ENCODE results near the gene CSRP1. TPM values are rescaled to one million over a fixed set of nuclear protein-coding genes. Genes with fewer than 3 reads are reported as not detected.
A peak's percentile ranks its signal among the peaks of the same experiment; 100 is the strongest.

The CSRP1 gene
- total RNA-seq, 1 donor, result 480 TPM

- H2AFZ ChIP-seq (ENCODE audit: low read length), result no peak overlapping the region
- H3K4me3 ChIP-seq (ENCODE audit: insufficient read depth, low read length), result no peak overlapping the region
- peak overlapping the region; percentile 100 for H3K27ac ChIP-seq (ENCODE audit: low read depth, low read length)
- peaks cover 61% of the 10 kb centered on the region for H3K4me1 ChIP-seq (ENCODE audit: insufficient read depth, low read length)
- H3K27me3 ChIP-seq (ENCODE audit: insufficient read depth, low read length), result no peaks in the 10 kb centered on the region
- no peak overlapping the region for H3K4me2 ChIP-seq (ENCODE audit: insufficient read depth, low read length)
- H4K20me1 ChIP-seq (ENCODE audit: insufficient read depth, low read length), result no peaks in the 10 kb centered on the region
- no peak for TF ChIP-seq CTCF (IDR thresholded peaks at IDR 0.05; ENCODE audit: extremely low read depth, low read depth, low read length)
- no peaks in the 10 kb centered on the region for H3K9me3 ChIP-seq (ENCODE audit: low read depth, low read length)
- H3K79me2 ChIP-seq (ENCODE audit: insufficient read depth, low read length), result no peaks in the 10 kb centered on the region
- DNase-seq (ENCODE audit: insufficient read length, low spot score, missing footprints), result no peak
- H3K36me3 ChIP-seq (ENCODE audit: insufficient read depth, low read length), result no peaks in the 10 kb centered on the region
These were observed 54.1 kb downstream of the CSRP1 start for GRCh38 chr1:201452866-201453265.

GRCh38 chr1:201450721-201451291, 56.1 kb downstream of the CSRP1 start:
- peak overlapping the region; percentile 85 for H3K27ac ChIP-seq (ENCODE audit: low read depth, low read length)
- no peaks in the 10 kb centered on the region for H4K20me1 ChIP-seq (ENCODE audit: insufficient read depth, low read length)
- no peaks in the 10 kb centered on the region for H3K9me3 ChIP-seq (ENCODE audit: low read depth, low read length)
- peaks cover 44% of the 10 kb centered on the region for H3K4me1 ChIP-seq (ENCODE audit: insufficient read depth, low read length)
- TF ChIP-seq CTCF (IDR thresholded peaks at IDR 0.05; ENCODE audit: extremely low read depth, low read depth, low read length), result no peak
- no peak overlapping the region for H3K4me3 ChIP-seq (ENCODE audit: insufficient read depth, low read length)
- no peaks in the 10 kb centered on the region for H3K27me3 ChIP-seq (ENCODE audit: insufficient read depth, low read length)
- DNase-seq (ENCODE audit: insufficient read length, low spot score, missing footprints), result peak; percentile 92
- H3K4me2 ChIP-seq (ENCODE audit: insufficient read depth, low read length), result peak overlapping the region; percentile 45
- no peaks in the 10 kb centered on the region for H3K36me3 ChIP-seq (ENCODE audit: insufficient read depth, low read length)
- peak overlapping the region; percentile 79 for H2AFZ ChIP-seq (ENCODE audit: low read length)
- H3K79me2 ChIP-seq (ENCODE audit: insufficient read depth, low read length), result no peaks in the 10 kb centered on the region

- H3K27ac ChIP-seq (ENCODE audit: low read depth, low read length), result peak overlapping the region; percentile 20
- H3K9me3 ChIP-seq (ENCODE audit: low read depth, low read length), result no peaks in the 10 kb centered on the region
- no peaks in the 10 kb centered on the region for H3K79me2 ChIP-seq (ENCODE audit: insufficient read depth, low read length)
- no peak overlapping the region for H3K4me2 ChIP-seq (ENCODE audit: insufficient read depth, low read length)
- no peaks in the 10 kb centered on the region for H4K20me1 ChIP-seq (ENCODE audit: insufficient read depth, low read length)
- H3K4me3 ChIP-seq (ENCODE audit: insufficient read depth, low read length), result no peak overlapping the region
- TF ChIP-seq CTCF (IDR thresholded peaks at IDR 0.05; ENCODE audit: extremely low read depth, low read depth, low read length), result no peak
- H2AFZ ChIP-seq (ENCODE audit: low read length), result peak overlapping the region; percentile 19
- H3K36me3 ChIP-seq (ENCODE audit: insufficient read depth, low read length), result no peaks in the 10 kb centered on the region
- DNase-seq (ENCODE audit: insufficient read length, low spot score, missing footprints), result no peak
- H3K27me3 ChIP-seq (ENCODE audit: insufficient read depth, low read length), result no peaks in the 10 kb centered on the region
- H3K4me1 ChIP-seq (ENCODE audit: insufficient read depth, low read length), result peaks cover 30% of the 10 kb centered on the region
These were observed 57.9 kb downstream of the CSRP1 start for GRCh38 chr1:201448990-201449389.

GRCh38 chr1:201447903-201448871, 58.7 kb downstream of the CSRP1 start:
- H3K27me3 ChIP-seq (ENCODE audit: insufficient read depth, low read length), result no peaks in the 10 kb centered on the region
- H2AFZ ChIP-seq (ENCODE audit: low read length), result peak overlapping the region; percentile 33
- no peaks in the 10 kb centered on the region for H4K20me1 ChIP-seq (ENCODE audit: insufficient read depth, low read length)
- H3K27ac ChIP-seq (ENCODE audit: low read depth, low read length), result peak overlapping the region; percentile 20
- H3K4me2 ChIP-seq (ENCODE audit: insufficient read depth, low read length), result no peak overlapping the region
- no peaks in the 10 kb centered on the region for H3K36me3 ChIP-seq (ENCODE audit: insufficient read depth, low read length)
- H3K9me3 ChIP-seq (ENCODE audit: low read depth, low read length), result no peaks in the 10 kb centered on the region
- H3K4me3 ChIP-seq (ENCODE audit: insufficient read depth, low read length), result no peak overlapping the region
- TF ChIP-seq CTCF (IDR thresholded peaks at IDR 0.05; ENCODE audit: extremely low read depth, low read depth, low read length), result peak; percentile 80
- H3K79me2 ChIP-seq (ENCODE audit: insufficient read depth, low read length), result no peaks in the 10 kb centered on the region
- peaks cover 24% of the 10 kb centered on the region for H3K4me1 ChIP-seq (ENCODE audit: insufficient read depth, low read length)
- peak; percentile 95 for DNase-seq (ENCODE audit: insufficient read length, low spot score, missing footprints)
